CD4-positive, alpha-beta T cell treated with Interleukin-12 subunit alpha and Interleukin-12 subunit beta, for 1 hour (primary cell): ENCODE data around the gene CRHR2.
"Not testable (repeated sequence)": the region's sequence is repeated elsewhere in the genome, so short reads cannot be mapped to it uniquely, and the experiment has no call there.

Experiments
- DNase-seq: peaks from one replicate; pipeline ENCODE4 v3.0.0-alpha.2; 2020

CRHR2 gene

GRCh38 chr7:30682212-30683083 is at the start of gene CRHR2:
Gene CRHR2 (minus strand): TSS chr7:30682456. CDS start chr7:30682280, 176 bp downstream.
- peak; percentile 26 for DNase-seq

- no peak for DNase-seq
These were observed 49.3 kb upstream of the CRHR2 start for GRCh38 chr7:30731581-30731980.

- no peak for DNase-seq
These were observed 48.7 kb upstream of the CRHR2 start for GRCh38 chr7:30730996-30731395.

- no peak for DNase-seq
These were observed 47.8 kb upstream of the CRHR2 start for GRCh38 chr7:30730097-30730496.

DNA sequence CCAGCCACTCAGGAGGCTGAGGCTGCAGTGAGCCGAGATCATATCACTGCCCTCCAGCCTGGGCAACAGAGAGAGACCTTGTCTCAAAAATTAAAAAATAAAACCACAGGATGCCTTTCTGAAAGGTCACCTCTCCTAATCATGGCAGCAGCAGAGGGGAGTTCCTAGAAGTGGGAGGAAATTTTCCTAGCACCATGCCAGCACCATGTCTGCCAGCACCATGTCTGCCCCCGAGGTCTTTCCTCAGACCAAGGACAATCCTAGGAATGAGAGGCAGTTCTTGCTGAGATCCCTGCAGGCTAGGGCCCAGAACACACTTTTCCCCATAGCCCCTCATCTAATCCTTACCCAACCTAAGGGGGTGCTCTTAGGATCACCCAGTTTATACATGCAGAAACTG is 47.4 kb upstream of the CRHR2 start:
- no peak for DNase-seq

GRCh38 chr7:30728591-30729100 is 46.4 kb upstream of the CRHR2 start:
- no peak for DNase-seq

DNA sequence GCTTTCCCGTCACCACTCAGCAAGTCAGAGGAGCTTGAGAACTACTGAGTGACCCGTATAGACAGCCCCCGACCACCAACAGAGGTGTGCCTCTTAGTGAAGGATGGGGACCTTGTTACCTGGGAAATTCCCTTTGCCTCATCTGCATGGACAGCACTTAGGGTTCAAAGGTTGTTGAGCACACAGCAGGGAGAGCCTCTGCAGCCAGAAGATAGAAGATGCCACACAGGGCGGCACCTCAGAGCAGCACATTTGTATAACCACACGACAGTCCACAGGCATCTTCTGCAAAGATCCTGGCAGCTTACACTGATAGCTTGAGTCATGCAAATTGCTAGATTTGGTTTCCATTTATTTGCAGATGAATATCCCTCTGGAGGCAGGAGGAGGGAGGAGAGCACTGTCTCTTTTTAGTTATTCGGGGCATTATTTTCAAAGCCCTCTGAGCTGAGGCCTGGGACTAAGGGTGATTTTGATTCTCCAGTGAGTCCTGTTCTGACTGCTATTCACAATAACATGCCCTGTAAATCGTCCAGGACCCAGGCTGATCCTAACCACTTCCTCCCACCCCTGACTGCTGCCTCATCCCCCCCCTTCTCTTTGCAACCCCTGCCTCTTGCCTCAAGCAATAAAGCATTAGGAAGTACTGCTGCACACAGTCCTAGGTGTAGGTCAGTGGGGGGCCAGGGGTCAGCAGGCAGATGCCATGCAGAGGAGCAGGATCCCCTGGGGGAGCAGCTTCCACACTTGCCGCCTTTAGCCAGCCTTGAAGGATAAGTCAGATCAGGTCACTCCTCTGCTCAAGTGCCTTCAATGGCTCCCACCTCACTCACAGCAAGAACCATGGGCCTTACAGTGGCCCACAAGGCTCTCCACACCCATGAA is 45.0 kb upstream of the CRHR2 start:
- peak; percentile 65 for DNase-seq

- DNase-seq = peak; percentile 27
These were observed 44.2 kb upstream of the CRHR2 start for GRCh38 chr7:30726296-30727006.

GRCh38 chr7:30723776-30724175 is 41.5 kb upstream of the CRHR2 start:
- no peak for DNase-seq

DNA sequence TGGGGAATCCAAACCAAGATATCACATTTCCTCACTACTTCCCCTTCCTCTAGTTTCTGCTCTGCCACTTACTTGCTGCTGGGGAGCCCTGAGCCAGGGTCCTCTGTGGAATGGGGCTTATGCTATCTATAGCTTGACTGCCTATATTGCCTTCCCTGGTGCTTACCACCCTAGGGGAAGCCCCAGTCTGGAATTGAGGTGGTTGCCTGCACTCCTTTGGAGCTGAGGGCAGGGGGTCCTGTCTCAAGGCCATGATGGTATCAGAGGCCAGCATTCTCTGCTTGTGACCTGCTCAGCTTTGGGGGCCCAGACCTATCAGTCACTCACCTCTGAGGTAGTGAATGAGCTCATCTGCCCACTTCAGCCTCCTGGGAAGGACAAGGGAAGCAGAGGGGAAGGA is 40.4 kb upstream of the CRHR2 start:
- DNase-seq = no peak

DNA sequence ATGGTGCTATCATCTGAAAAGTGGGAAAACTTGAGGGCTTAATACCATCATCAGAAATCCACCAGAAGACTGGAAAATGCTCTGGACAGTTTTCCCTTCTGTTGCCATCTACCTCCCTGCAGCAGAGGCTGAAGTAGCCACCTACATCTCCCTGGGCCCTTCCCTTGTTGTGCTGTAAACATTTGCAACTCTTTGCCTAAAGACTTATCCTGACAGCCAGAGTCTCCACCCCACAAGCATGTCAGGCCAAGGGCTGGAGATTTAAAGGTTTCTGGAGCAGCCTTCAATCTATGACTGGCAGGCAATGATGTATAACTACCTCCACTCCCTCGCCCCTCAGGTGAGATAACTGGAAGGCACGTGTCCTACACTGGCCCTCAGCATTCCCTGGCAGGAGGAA is 39.9 kb upstream of the CRHR2 start:
- DNase-seq = no peak

DNA sequence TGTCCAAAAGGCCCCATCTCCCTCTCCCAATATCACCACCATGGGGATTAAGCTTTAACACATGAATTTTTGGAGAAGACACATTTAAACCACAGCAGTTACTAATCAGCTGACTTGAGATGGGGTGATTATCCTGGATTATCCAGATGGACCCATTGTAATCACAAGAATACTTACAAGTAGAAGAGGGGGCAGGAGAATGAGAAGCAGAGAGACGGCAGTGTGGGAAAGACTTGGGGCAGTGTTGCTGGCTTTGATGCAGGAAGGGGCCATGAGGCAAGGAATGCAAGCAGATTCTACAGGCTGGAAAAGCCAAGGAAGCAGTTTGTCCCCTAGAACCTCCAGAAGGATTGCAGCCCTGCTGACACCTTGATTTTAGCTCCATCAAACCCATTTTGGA is 39.0 kb upstream of the CRHR2 start:
- DNase-seq = no peak

DNA sequence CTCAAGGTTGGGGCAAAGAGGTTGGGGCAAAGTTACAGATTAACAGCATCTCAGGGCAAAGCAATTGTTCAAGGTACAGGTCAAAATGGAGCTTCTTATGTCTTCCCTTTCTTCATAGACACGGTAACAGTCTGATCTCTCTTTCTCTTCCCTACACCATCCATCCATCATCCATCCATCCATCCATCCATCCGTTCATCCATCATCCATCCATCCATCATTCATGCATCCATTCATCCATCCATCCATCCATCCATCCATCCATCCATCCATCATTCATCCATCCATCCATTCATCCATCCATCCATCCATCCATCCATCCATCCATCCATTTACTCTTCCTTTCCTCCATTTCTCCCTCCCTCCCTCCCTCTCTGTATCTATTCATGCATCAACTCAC is 37.2 kb upstream of the CRHR2 start:
- not testable (repeated sequence) for DNase-seq

- DNase-seq = no peak
These were observed 34.9 kb upstream of the CRHR2 start for GRCh38 chr7:30717181-30717580.

DNA sequence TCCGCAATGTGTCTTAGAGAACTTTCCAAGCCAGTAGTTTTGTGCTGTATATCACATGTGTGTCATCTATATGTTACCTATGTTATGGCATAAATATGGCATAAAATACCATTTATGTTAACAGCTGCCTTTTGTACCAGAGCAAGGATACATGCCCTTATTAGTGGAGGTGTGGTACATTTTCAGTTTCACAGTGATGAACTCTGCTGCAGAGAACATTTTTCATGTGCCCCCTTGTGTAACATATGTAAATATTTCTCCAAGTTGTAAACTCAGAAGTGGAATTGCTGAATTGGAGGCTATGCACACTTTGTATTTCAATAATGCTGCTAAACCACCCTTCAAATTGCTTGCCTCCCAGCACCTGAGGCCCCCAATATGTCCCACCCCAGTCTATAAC is 31.9 kb upstream of the CRHR2 start:
- DNase-seq = no peak

GRCh38 chr7:30713392-30713791 is 31.1 kb upstream of the CRHR2 start:
- DNase-seq = no peak

GRCh38 chr7:30710669-30711068 is 28.4 kb upstream of the CRHR2 start:
- no peak for DNase-seq

DNA sequence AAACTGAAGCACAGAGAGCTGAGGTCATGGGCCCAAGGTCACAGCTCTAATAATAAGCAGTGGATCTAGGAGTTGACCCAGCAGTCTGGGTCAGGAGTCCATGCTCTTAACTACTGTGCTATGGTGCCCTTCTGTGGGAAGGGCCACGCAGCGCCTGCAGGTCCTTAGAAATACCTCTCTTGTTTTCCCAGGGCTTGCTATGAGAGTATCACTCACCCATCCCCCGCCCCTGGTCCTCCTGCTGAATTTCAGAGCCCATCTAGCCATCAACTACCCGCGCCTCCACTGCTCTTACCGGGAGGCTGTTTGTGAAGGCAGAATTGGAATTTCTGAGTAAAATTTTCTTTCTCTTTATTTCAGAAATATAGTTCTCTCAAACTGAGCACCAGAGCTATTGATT is 27.3 kb upstream of the CRHR2 start:
- DNase-seq = no peak

DNA sequence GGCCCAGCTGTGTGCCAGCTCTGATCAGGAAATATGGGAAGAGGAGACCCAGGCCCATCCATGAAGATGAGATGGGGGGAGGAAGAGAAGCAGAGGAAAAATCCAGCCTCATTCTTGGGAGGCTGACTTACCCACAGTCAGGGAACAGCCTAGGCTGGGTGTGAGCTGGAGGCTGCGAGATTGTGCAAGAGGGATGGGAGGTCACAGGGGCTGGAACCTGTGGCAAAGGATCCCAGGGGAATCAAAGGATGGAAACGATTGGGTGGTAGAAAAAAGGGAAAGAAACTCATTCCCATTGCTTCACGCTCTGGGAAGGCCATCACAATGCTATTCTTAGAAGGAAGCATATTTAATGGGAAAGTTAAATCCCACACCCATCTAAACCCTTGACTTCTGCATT is 26.7 kb upstream of the CRHR2 start:
- DNase-seq = no peak

DNA sequence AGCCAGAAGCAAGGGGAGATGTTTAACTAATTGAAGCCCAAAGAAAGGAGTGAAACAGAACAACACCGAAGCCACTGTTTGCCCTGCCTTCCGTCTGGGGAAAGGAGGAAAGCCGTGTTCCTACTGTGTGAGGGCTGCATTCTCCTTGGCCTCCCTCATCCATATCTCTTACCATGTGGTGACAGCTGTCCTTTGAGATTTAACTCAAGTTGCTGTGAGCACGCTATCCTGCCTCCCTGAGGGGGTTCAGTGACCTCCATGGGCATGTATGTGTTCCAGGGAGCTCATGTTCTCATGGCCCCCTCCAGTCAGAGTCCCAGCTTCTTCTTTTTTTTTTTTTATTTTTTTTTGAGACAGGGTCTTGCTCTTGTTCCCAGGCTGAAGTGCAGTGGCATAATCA is 26.2 kb upstream of the CRHR2 start:
- DNase-seq = no peak

- DNase-seq = no peak
These were observed 25.4 kb upstream of the CRHR2 start for GRCh38 chr7:30707391-30708357.

GRCh38 chr7:30706908-30707307 is 24.7 kb upstream of the CRHR2 start:
- no peak for DNase-seq
